IPS-18c (cell line): ENCODE results near the gene MAPK8IP3.
A peak's percentile ranks its signal among the peaks of the same experiment; 100 is the strongest.

Source experiments
- H3K4me3 ChIP-seq: 2 replicates; pipeline ENCODE4 v1.7.0; 2013; ENCODE audit warnings: low read depth, mild to moderate bottlenecking, low read length, moderate library complexity; ENCODE audit not compliant: insufficient read depth
- H3K9me3 ChIP-seq: one replicate; pipeline ENCODE4 v1.6.1; 2013; ENCODE audit warnings: mild to moderate bottlenecking, low read length, moderate library complexity; ENCODE audit not compliant: control insufficient read depth, insufficient read depth

Gene MAPK8IP3

DNA sequence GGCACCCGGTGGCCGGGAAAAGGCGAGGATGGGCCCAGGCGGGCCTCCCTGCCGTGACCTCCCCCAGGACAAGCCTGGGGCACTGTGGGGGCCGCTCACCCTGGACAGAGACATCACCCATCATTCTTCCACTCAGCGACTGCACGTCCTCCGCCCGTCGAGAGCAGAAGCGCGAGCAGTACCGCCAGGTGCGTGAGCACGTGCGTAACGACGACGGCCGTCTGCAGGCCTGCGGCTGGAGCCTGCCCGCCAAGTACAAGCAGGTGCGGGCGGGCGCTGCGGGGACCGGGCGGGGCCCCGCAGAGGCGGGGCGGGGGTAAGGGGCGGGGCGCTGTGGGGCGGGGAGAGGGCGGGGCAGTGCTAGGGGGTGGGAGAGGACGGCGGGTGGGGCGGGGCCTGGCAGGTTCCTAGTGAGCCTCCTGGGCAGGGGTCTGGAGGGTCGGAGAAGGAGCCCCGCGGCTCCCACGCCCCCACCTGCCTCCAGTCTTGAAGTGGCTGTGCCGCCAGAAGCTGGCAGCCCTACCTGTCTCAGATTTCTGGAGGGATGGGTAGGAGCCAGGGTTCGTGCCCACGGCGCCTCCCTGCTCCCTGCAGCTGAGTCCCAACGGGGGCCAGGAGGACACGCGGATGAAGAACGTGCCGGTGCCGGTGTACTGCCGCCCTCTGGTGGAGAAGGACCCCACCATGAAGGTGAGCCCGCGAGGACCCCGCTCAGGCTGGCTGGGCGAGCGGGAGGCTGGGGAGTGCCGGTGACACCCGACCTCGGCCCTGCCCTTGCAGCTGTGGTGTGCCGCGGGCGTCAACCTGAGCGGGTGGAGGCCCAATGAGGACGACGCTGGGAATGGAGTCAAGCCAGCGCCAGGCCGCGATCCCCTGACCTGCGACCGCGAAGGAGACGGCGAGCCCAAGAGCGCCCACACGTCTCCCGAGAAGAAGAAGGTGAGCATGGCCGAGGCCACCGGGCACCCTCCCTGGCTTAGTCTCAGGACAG is 57.8 kb downstream of the MAPK8IP3 start:
- Histone ChIP-seq H3K4me3 (0 out of 2 replicates have a peak overlapping the region, but pooled peaks have one; percentile 28), H3K9me3 (peaks cover 2% of the 10 kb centered on the region)

DNA sequence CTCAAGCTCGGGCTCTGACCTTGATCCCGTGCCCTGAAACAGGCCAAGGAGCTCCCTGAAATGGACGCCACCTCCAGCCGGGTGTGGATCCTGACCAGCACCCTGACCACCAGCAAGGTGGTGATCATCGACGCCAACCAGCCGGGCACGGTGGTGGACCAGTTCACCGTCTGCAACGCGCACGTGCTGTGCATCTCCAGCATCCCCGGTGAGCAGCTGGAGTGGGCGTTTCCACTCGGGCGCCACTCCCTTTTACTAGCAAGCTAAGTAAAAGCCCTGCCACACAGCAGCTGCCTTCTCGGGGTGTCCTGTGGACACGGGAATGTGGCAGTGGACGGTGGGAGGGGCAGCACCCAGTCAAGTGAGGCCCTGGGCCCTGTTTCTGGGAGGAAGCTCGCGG is 59.0 kb downstream of the MAPK8IP3 start:
- H3K9me3 ChIP-seq = peaks cover 2% of the 10 kb centered on the region
- no peak overlapping the region for H3K4me3 ChIP-seq

DNA sequence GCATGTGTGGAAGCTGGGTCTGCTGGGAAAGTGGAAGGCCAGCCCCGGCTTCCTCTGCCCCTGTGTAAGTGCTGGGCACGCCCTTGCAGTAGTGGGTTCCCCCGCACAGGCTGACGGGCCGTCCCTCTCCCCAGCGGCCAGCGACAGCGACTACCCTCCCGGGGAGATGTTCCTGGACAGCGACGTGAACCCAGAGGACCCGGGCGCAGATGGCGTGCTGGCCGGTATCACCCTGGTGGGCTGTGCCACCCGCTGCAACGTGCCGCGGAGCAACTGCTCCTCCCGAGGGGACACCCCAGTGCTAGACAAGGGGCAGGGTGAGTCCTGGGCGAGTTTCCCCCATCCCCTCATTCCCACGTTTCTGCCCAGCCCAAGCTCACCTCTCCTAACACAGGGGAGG is 59.8 kb downstream of the MAPK8IP3 start:
- H3K9me3 ChIP-seq = peaks cover 2% of the 10 kb centered on the region
- no peak overlapping the region for H3K4me3 ChIP-seq

DNA sequence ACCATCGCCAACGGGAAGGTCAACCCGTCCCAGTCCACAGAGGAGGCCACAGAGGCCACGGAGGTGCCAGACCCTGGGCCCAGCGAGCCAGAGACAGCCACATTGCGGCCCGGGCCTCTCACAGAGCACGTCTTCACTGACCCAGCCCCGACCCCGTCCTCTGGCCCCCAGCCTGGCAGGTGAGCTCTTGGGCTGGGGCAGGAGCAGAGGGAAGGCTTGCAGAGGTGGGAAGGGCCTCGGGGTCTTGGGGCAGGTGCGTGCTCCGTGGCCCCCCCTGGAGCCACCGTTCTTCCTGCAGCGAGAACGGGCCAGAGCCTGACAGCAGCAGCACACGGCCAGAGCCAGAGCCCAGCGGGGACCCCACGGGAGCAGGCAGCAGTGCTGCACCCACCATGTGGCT is 60.2 kb downstream of the MAPK8IP3 start:
- no peak overlapping the region for H3K4me3 ChIP-seq
- peaks cover 2% of the 10 kb centered on the region for H3K9me3 ChIP-seq

DNA sequence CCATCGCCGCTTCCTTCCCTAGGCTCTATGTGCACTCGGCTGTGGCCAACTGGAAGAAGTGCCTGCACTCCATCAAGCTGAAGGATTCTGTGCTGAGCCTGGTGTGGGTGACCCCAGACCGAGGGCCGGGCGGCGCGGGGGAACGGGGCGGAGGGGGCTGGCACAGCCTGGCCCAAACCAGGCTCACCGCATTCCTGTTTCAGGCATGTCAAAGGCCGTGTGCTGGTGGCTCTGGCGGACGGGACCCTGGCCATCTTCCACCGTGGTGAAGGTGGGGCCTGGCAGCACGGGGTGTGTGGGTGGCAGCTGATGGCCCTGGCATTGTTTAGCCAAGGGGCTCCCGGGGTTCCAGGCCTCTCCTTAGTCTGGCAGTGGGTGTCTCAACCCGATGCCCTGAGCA is 60.7 kb downstream of the MAPK8IP3 start:
- H3K4me3 ChIP-seq = no peak overlapping the region
- peaks cover 2% of the 10 kb centered on the region for H3K9me3 ChIP-seq

DNA sequence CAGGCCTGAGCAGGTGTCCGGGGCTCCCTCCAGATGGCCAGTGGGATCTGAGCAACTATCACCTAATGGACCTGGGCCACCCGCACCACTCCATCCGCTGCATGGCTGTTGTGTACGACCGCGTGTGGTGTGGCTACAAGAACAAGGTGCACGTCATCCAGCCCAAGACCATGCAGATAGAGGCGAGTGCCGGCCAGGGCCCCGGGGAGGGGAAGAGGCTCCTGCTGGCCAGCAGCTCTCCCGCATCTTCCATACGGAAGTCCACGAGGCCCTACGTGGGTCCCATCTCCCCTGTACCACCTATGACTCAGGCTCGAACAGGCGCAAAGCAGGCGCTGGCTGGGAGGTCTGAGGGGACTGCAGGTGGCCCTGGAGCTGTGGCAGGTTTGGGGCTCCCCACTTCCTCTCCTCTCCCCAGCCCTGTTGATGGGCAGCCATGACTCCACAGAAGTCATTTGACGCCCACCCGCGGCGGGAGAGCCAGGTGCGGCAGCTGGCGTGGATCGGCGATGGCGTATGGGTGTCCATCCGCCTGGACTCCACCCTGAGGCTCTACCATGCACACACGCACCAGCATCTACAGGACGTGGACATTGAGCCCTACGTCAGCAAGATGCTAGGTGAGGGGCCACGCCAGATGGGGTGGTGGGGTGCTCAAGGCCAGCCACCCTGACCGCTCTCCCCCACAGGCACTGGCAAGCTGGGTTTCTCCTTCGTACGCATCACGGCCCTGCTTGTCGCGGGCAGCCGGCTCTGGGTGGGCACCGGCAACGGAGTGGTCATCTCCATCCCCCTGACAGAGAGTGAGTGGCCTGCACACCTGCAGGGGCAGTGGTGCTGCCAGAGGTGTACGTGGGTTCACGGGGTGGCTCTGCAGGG is 61.4 kb downstream of the MAPK8IP3 start:
- H3K9me3 ChIP-seq = peaks cover 2% of the 10 kb centered on the region
- no peak overlapping the region for H3K4me3 ChIP-seq

DNA sequence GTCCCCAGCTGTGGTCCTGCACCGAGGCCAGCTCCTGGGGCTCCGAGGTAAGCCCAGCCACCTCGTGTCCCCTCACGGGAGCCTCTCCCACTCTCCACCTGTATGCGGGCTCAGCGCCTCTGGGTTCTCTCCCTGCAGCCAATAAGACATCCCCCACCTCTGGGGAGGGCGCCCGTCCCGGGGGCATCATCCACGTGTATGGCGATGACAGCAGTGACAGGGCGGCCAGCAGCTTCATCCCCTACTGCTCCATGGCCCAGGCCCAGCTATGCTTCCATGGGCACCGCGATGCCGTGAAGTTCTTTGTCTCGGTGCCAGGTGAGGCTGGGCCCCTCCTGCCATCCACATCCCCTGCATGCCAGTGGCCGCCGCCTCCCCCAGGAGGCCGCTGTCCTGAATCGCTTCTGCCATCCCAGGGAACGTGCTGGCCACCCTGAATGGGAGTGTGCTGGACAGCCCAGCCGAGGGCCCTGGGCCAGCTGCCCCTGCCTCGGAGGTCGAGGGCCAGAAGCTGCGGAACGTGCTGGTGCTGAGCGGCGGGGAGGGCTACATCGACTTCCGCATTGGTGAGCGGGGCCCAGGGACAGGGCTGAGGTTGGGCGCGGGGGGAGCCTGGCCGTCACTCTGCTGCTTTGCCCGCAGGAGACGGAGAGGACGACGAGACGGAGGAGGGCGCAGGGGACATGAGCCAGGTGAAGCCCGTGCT is 62.2 kb downstream of the MAPK8IP3 start:
- Histone ChIP-seq H3K9me3 (peaks cover 2% of the 10 kb centered on the region), H3K4me3 (no peak overlapping the region)

DNA sequence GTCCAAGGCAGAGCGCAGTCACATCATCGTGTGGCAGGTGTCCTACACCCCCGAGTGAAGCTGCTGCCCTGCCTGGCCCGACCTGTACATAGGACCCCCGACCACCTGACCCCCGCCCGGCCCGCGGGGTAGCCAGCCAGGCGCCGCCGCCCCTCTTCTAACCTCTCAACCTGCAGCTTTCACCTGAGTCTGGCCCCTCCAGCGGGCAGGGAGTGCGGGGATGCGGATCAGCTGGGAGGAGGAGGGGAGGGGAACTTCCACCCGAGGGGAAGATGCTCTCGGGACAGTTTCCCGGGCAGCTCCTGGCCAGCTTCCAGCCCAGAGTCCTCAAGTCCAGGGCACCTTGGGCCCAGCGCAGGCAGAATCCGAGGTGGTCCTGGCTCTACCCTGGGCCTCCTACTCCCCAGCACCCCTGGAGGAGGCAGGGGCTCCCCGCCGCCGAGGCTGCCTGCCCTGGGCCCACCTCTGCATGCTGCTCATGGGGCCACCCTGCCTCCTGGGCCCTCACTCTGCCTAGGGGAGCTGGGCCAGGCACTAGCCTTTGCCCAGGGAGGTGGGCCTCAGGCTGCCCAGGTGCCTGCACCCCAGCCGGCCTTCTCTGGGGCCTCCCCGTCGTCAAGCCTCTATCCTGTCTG is 62.9 kb downstream of the MAPK8IP3 start:
- no peak overlapping the region for H3K4me3 ChIP-seq
- peaks cover 2% of the 10 kb centered on the region for H3K9me3 ChIP-seq

DNA sequence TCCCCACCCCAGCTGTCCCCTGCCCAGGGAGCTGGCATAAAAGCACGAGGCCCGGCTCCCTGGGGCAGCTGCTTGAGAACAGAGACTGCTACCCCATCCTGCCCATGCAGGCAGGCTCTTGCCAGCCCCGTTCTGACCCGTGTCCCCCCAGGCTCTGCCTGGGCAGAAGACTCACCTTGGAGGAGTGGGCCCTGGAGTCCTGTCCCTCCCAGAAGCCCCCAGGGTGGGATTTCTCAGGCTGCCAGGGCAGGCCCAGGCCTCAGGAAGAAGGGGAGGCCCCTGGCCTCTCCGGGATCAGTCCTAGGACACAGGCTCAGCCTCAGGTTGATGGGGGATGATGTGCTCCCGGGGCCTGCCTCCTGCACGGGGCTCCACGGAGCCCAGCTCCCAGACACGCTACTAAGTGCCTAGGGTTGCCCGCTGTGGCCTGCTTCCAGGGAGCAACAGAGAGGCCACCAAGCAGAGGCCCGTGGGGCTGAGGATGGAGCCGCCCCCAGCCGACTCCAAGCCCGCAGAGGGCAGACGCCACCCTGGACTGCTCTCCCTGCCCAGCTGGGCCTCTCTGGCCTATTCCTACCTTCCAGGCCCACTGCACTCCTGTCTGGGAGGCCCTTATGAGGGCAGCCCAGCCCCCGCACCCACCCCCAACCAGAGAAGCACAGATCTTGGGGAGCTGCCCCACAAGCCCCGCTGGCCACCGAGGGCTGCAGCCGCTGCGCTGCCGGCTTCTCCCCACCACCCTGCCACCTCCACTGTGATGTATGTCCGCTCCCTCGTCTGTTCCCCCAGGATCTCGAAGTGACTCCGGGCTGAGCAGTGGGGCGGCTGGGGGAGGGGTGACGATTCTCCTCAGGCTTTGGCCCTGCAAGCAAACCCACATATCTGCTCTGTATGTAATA is 63.7 kb downstream of the MAPK8IP3 start:
- Histone ChIP-seq H3K9me3 (no peaks in the 10 kb centered on the region), H3K4me3 (peak overlapping the region; percentile 98)

DNA sequence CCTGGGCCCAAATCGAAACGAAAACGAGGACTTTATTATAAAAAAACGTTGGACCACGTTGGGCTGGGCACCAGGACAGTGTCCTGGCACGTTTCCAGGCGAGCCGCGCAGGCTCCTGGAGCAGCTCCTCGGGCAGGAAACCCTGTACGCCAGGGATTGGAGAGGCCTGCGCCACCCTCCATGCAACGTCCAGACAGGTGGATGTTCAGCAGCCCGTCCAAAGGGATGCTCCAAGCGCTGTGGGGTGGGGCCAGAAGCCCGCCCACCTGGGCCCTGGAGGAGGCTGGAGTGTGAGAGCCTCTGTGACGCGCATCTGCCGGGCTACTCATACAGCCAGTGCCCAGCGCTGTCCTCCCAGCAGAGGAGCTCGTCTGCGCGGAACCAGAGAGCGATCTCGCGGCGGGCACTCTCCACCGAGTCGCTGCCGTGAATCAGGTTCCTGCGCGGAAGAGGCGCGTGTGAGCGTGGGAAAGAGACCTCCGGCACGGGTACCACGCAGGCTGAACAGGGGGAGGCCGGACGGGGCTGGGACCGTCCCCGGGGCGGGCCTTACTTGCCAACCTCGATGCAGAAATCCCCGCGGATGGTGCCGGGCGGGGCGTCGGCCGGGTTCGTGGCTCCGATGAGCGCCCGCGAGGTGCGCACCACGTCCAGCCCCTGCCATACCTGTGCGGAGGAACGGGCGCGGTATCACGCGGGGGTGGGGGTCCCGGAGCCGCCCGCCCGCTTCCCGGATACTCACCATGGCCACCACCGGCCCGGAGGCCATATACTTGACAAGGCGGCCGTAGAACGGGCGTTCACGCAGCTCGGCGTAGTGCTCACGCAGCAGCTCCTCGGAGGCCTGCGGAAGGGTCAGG is 64.6 kb downstream of the MAPK8IP3 start:
- Histone ChIP-seq H3K4me3 (peak overlapping the region; percentile 98), H3K9me3 (no peaks in the 10 kb centered on the region)

DNA sequence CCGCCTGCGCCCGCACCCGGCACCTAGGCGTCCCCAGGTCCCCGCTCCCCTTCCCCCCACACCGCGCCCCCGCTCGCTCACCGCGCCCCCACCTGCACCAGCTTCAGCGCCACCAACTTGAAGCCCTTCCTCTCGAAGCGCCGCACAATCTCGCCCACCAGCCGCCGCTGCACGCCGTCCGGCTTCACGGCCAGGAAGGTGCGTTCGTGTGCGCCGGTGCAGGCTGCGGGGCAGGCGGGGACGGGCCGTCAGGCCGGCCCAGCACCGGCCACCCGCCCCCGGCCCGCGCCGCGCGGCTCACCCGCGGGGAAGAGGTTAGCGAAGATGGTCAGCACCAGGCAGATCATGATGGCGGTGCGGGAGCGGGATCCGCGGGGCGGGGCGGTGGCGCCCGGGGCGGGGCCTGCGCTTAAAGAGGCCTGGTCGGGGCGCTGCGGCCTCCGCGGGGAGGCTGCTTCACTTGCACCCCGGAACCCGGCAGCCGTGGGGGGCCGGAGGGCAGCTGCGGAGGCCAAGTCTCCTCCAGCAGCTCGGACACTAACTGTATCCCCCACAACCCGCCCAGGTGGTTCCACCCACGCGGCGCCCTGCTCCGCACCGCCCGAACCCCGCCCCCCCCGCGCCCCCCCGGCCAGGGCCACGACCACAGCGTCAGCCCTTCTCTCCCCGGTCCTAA is 65.3 kb downstream of the MAPK8IP3 start, which contains the start of gene NME3:
NME3 (minus strand) TSS at position 356 of the 676 bp plus-strand sequence; CDS start at position 347, 9 bp downstream.
- H3K9me3 ChIP-seq = no peaks in the 10 kb centered on the region
- peak within 1 kb of the TSS; percentile 98 for H3K4me3 ChIP-seq

DNA sequence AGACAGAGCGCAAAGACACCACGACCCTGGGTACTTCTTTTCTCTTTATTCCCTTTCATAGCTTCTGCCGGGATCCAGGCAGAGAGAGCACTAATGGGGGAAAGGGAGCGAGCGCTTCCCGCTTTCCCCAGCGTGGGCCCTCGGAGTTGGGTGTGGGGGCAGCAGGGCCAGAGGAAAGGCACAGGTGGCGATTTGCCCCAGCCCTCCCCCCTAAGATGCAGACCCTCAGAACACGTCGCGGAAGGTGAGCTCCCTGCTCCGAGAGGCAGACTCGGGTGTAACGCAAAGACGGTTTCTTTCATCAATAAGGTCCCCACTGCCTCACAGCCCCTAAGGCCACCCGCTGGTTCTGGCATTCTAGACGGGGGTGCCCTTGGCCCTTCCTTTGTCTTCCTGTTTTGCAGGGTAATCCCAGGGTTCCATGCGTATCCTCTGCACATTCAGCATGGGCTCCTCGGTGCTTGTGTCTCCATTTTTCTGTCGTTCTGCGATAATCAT is 65.9 kb downstream of the MAPK8IP3 start:
- no peaks in the 10 kb centered on the region for H3K9me3 ChIP-seq
- H3K4me3 ChIP-seq = peak overlapping the region; percentile 98

DNA sequence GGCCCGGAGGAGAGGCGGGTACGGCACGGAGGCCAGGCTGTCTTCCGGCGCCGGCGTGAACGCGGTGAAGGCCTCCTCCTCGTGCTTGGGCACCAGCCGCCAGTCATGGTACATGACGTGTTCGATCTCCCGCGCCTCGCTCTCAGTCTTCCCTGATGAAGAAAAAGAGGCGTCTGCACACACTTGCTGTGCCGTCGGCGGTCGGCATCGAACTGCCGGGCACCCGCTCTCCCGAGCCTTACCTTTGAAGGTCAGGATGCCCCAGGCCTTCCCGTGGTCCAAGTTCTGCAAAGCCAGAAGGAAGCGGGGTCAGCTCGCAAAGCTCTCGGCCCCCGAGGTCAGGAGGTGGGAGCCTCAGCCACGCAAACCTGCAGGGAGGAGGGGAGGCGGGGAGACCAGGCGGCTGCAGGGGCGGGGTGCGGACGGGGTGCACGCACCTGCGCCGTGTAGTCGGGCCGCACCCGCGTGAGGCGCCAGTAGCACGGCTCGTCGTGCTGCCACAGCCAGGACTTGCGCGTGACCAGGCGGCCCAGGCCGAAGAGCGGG is 66.4 kb downstream of the MAPK8IP3 start, which contains the start of gene EME2:
EME2 (plus strand) TSS at position 449 of the 546 bp plus-strand sequence. CDS start 418 bp downstream, outside the sequence.
- Histone ChIP-seq H3K9me3 (no peaks in the 10 kb centered on the region), H3K4me3 (peak within 1 kb of the TSS; percentile 98)
